Neuronal stem cell (in vitro differentiated cells): ENCODE results near the gene CACNB4.
"Not testable (repeated sequence)": the region's sequence is repeated elsewhere in the genome, so short reads cannot be mapped to it uniquely, and the experiment has no call there.

ENCODE experiments used
- DNase-seq: peaks from one replicate; pipeline ENCODE4 v3.0.0-alpha.2; 2013; ENCODE audit warnings: low spot score
- H2AFZ ChIP-seq: one replicate; pipeline ENCODE4 v1.6.1; 2013; ENCODE audit warnings: mild to moderate bottlenecking, low read length, inconsistent platforms
- H2AK5ac ChIP-seq: 2 replicates; pipeline ENCODE4 v1.6.1; 2013; ENCODE audit warnings: low read depth, mild to moderate bottlenecking, inconsistent platforms, low read length, moderate library complexity, mixed read lengths
- H2BK120ac ChIP-seq: 2 replicates; pipeline ENCODE4 v1.6.1; 2013; ENCODE audit warnings: low read depth, mild to moderate bottlenecking, inconsistent platforms, low read length, moderate library complexity, mixed read lengths
- H2BK12ac ChIP-seq: one replicate; pipeline ENCODE4 v1.6.1; 2013; ENCODE audit warnings: low read length, inconsistent platforms
- H2BK15ac ChIP-seq: 2 replicates; pipeline ENCODE4 v1.6.1; 2013; ENCODE audit warnings: mild to moderate bottlenecking, low read length, inconsistent platforms, mixed read lengths
- H2BK5ac ChIP-seq: one replicate; pipeline ENCODE4 v1.6.1; 2013; ENCODE audit warnings: inconsistent platforms, mild to moderate bottlenecking, low read length, moderate library complexity
- H3K14ac ChIP-seq: one replicate; pipeline ENCODE4 v1.6.1; 2013; ENCODE audit warnings: low read length, inconsistent platforms
- H3K18ac ChIP-seq: 2 replicates; pipeline ENCODE4 v1.6.1; 2013; ENCODE audit warnings: low read length, inconsistent platforms
- H3K23ac ChIP-seq: 2 replicates; pipeline ENCODE4 v1.6.1; 2013; ENCODE audit warnings: low read depth, mild to moderate bottlenecking, mixed read lengths, low read length, inconsistent platforms; ENCODE audit not compliant: poor library complexity
- H3K27ac ChIP-seq: replicated peaks from 3 replicates; pipeline ENCODE4 v1.5.1; 2013; ENCODE audit warnings: low read length, inconsistent platforms
- H3K27me3 ChIP-seq, 3 experiments: 2 replicates each; pipeline ENCODE4 v1.6.1; 2013; ENCODE audit warnings: low read length in 3 of 3, mild to moderate bottlenecking in 2 of 3, inconsistent platforms in 1 of 3, low read depth in 1 of 3, mixed read lengths in 1 of 3, moderate library complexity in 1 of 3; ENCODE audit not compliant: control insufficient read depth in 3 of 3, insufficient read depth in 3 of 3
- H3K36me3 ChIP-seq, 2 donors: replicated peaks in 1 of 2; 2 replicates each; pipeline ENCODE4 v1.6.1; 2013; ENCODE audit warnings: low read length in 2 of 2; ENCODE audit not compliant: control insufficient read depth in 2 of 2, insufficient read depth in 2 of 2
- H3K4ac ChIP-seq: 2 replicates; pipeline ENCODE4 v1.6.1; 2013; ENCODE audit warnings: inconsistent platforms, mild to moderate bottlenecking, low read length, moderate library complexity
- H3K4me1 ChIP-seq, 2 donors: 1 replicate in 1 of 2; 2 replicates in 1 of 2; pipeline ENCODE4 v1.6.1; 2013; ENCODE audit warnings: low read length in 2 of 2, low read depth in 1 of 2; ENCODE audit not compliant: control insufficient read depth in 2 of 2, insufficient read depth in 1 of 2
- H3K4me2 ChIP-seq: one replicate; pipeline ENCODE4 v1.6.1; 2013; ENCODE audit warnings: mild to moderate bottlenecking, low read length, inconsistent platforms; ENCODE audit not compliant: insufficient read depth, poor library complexity, severe bottlenecking
- H3K4me3 ChIP-seq, 2 donors: 2 replicates each; pipeline ENCODE4 v1.5.1; 2013; ENCODE audit warnings: low read length in 2 of 2, mild to moderate bottlenecking in 2 of 2, inconsistent platforms in 1 of 2, moderate library complexity in 1 of 2
- H3K79me1 ChIP-seq: one replicate; pipeline ENCODE4 v1.6.1; 2013; ENCODE audit warnings: low read depth, mild to moderate bottlenecking, inconsistent platforms, low read length, moderate library complexity
- H3K9ac ChIP-seq: one replicate; pipeline ENCODE4 v1.6.1; 2013; ENCODE audit warnings: mild to moderate bottlenecking, low read depth, low read length, inconsistent platforms; ENCODE audit not compliant: poor library complexity
- H3K9me3 ChIP-seq, 2 donors: replicated peaks in 1 of 2; 2 replicates each; pipeline versions ENCODE3 to v1.6.1; 2013; ENCODE audit warnings: low read length in 2 of 2, mild to moderate bottlenecking in 2 of 2, inconsistent platforms in 1 of 2, low read depth in 1 of 2, mixed read lengths in 1 of 2, moderate library complexity in 1 of 2; ENCODE audit not compliant: control insufficient read depth in 2 of 2, insufficient read depth in 1 of 2
- H4K8ac ChIP-seq: one replicate; pipeline ENCODE4 v1.6.1; 2013; ENCODE audit warnings: low read depth, mild to moderate bottlenecking, inconsistent platforms, low read length, moderate library complexity
- H4K91ac ChIP-seq: one replicate; pipeline ENCODE4 v1.6.1; 2013; ENCODE audit warnings: low read length, low read depth, mild to moderate bottlenecking, inconsistent platforms; ENCODE audit not compliant: poor library complexity
- WGBS, 2 donors: extraction: QIAGEN DNeasy Blood & Tissue Kit; methylation state at CpG; one replicate each; pipeline ENCODE4 v1.1.7; 2013; ENCODE audit warnings: missing lambda C conversion rate in 2 of 2, mixed read lengths in 1 of 2; ENCODE audit not compliant: insufficient read length in 2 of 2, insufficient replicate concordance in 1 of 2; ENCODE audit errors: extremely low coverage in 2 of 2; 5-methylcytosine and 5-hydroxymethylcytosine counted together

Gene CACNB4

GRCh38 chr2:151916632-151917031 lies 182.2 kb downstream of the CACNB4 start:
- no peaks in the 10 kb centered on the region for H3K9me3 ChIP-seq
- peaks cover 0 to 4% of the 10 kb centered on the region in 2 donors for H3K4me1 ChIP-seq
- no CpG with 5 or more reads among the region's 5 CpGs for WGBS, 2 donors
- H2BK12ac ChIP-seq: no peak overlapping the region
- no peaks in the 10 kb centered on the region for H3K36me3 ChIP-seq
- no peak overlapping the region for H4K8ac ChIP-seq
- no peak overlapping the region for H2BK5ac ChIP-seq
- no peak overlapping the region for H2AK5ac ChIP-seq
- no peak overlapping the region for H2BK15ac ChIP-seq
- no peak overlapping the region for H3K27ac ChIP-seq
- H3K23ac ChIP-seq: no peak overlapping the region
- H3K9ac ChIP-seq: no peak overlapping the region
- no peak overlapping the region for H3K14ac ChIP-seq
- H3K4ac ChIP-seq: no peak overlapping the region
- H2BK120ac ChIP-seq: no peak overlapping the region
- no peak overlapping the region for H2AFZ ChIP-seq
- H3K27me3 ChIP-seq: no peaks in the 10 kb centered on the region
- no peak for DNase-seq
- no peak overlapping the region for H4K91ac ChIP-seq
- H3K4me2 ChIP-seq: no peak overlapping the region
- H3K4me3 ChIP-seq: no peak overlapping the region
- no peaks in the 10 kb centered on the region for H3K79me1 ChIP-seq
- no peak overlapping the region for H3K18ac ChIP-seq

- no CpG with 5 or more reads among the region's 7 CpGs for WGBS, 2 donors
- not testable (repeated sequence) for H3K27ac ChIP-seq, H2AK5ac ChIP-seq, H3K36me3 ChIP-seq, H3K4me3 ChIP-seq, H3K4me1 ChIP-seq, H3K9ac ChIP-seq, H3K18ac ChIP-seq, DNase-seq, H2BK15ac ChIP-seq, H2AFZ ChIP-seq, H3K4me2 ChIP-seq, H3K79me1 ChIP-seq, H4K8ac ChIP-seq, H3K14ac ChIP-seq, H3K4ac ChIP-seq, H4K91ac ChIP-seq, H2BK12ac ChIP-seq, H3K27me3 ChIP-seq, H3K9me3 ChIP-seq, H2BK120ac ChIP-seq, H3K23ac ChIP-seq
- peak overlapping the region; percentile 71 for H2BK5ac ChIP-seq
Observed at GRCh38 chr2:151915629-151916025, 183.2 kb downstream of the CACNB4 start.

GRCh38 chr2:151914989-151915628 lies 183.7 kb downstream of the CACNB4 start:
- no peak overlapping the region for H3K14ac ChIP-seq
- H3K9me3 ChIP-seq: no peaks in the 10 kb centered on the region
- no peaks in the 10 kb centered on the region for H3K36me3 ChIP-seq
- peak overlapping the region; percentile 71 for H2BK5ac ChIP-seq
- H3K18ac ChIP-seq: peak overlapping the region; percentile 3
- WGBS, 2 donors: no CpG with 5 or more reads among the region's 12 CpGs
- no peak overlapping the region for H2AFZ ChIP-seq
- no peak overlapping the region for H3K4me3 ChIP-seq
- no peak overlapping the region for H3K4ac ChIP-seq
- no peak overlapping the region for H2BK15ac ChIP-seq
- H2AK5ac ChIP-seq: no peak overlapping the region
- no peak overlapping the region for H3K4me2 ChIP-seq
- DNase-seq: no peak
- H3K27ac ChIP-seq: no peak overlapping the region
- H4K8ac ChIP-seq: no peak overlapping the region
- H2BK12ac ChIP-seq: peak overlapping the region; percentile 49
- peaks cover 0 to 4% of the 10 kb centered on the region in 2 donors for H3K4me1 ChIP-seq
- H2BK120ac ChIP-seq: no peak overlapping the region
- no peaks in the 10 kb centered on the region for H3K27me3 ChIP-seq
- no peak overlapping the region for H4K91ac ChIP-seq
- no peaks in the 10 kb centered on the region for H3K79me1 ChIP-seq
- no peak overlapping the region for H3K9ac ChIP-seq
- peak overlapping the region; percentile 43 for H3K23ac ChIP-seq

- Histone ChIP-seq H3K14ac (no peak overlapping the region), H3K9me3 (no peaks in the 10 kb centered on the region), H3K4me1 (peaks cover 3 to 4% of the 10 kb centered on the region in 2 donors), H3K4ac (no peak overlapping the region), H4K91ac (no peak overlapping the region), H3K23ac (no peak overlapping the region), H3K27ac (peak overlapping the region; percentile 24), H2BK5ac (no peak overlapping the region), H2BK120ac (no peak overlapping the region), H3K9ac (no peak overlapping the region), H3K4me2 (no peak overlapping the region), H3K4me3 (no peak overlapping the region), H2BK12ac (no peak overlapping the region), H2AK5ac (no peak overlapping the region), H3K36me3 (no peaks in the 10 kb centered on the region), H4K8ac (no peak overlapping the region), H3K79me1 (no peaks in the 10 kb centered on the region), H2BK15ac (no peak overlapping the region), H2AFZ (peak overlapping the region; percentile 60), H3K18ac (no peak overlapping the region), H3K27me3 (no peaks in the 10 kb centered on the region)
- WGBS, 2 donors: no CpG with 5 or more reads among the region's 2 CpGs
- DNase-seq: no peak
Observed at GRCh38 chr2:151908204-151908882, 190.5 kb downstream of the CACNB4 start.
